Lower lobe of right lung (tissue), 2 donors: Measurements from ENCODE around the gene MTUS2. TPM values are rescaled to one million over a fixed set of nuclear protein-coding genes. Genes with fewer than 3 reads are reported as not detected.

Experiments used
- ATAC-seq, 2 donors: fragments of 200-7000 bp; cut with Tn5 transposase; one replicate each; pipeline ENCODE4 v1.9.1; 2020 to 2022; ENCODE audit warnings: mild to moderate bottlenecking in 2 of 2, moderate library complexity in 2 of 2
- DNase-seq: peaks from one replicate; pipeline ENCODE4 v3.0.0-alpha.2; 2020
- H3K27ac ChIP-seq: fragments of 200-600 bp; one replicate; pipeline ENCODE4 v1.8.0; 2022
- H3K27me3 ChIP-seq: fragments of 200-600 bp; one replicate; pipeline ENCODE4 v1.8.0; 2022; ENCODE audit warnings: low read depth
- H3K36me3 ChIP-seq: fragments of 200-600 bp; one replicate; pipeline ENCODE4 v1.8.0; 2022; ENCODE audit warnings: mild to moderate bottlenecking
- H3K4me1 ChIP-seq: fragments of 200-600 bp; one replicate; pipeline ENCODE4 v1.8.0; 2022
- H3K4me3 ChIP-seq: fragments of 200-600 bp; one replicate; pipeline ENCODE4 v1.8.0; 2022; ENCODE audit warnings: mild to moderate bottlenecking
- H3K9me3 ChIP-seq: fragments of 200-600 bp; one replicate; pipeline ENCODE4 v1.8.0; 2022
- CTCF ChIP-seq: fragments of 200-600 bp; IDR thresholded peaks from one replicate; pipeline ENCODE4 v1.8.0; 2022; ENCODE audit warnings: antibody characterized with exemption, mild to moderate bottlenecking
- intact Hi-C: fragments of 100-400 bp; cut with DNase I; formaldehyde crosslinking; loops from one replicate; pipeline ENCODE4 v1.11.0; 2022
- total RNA-seq: library from RNA; stranded (reverse); fragmentation: NEBNext Ultra II Directional; extraction: Animal tissue kit (Norgen Biotek cat#: 25700); gene quantifications from one replicate; pipeline ENCODE4 v1.2.1, GENCODE V29; 2021
- donor health status: DM: no; HTN: yes; CAD: no; lungs with severe emphysema.

MTUS2 gene
- total RNA-seq, 1 donor from 2014 or later = 0.21 TPM

GRCh38 chr13:29473166-29473565, 653.0 kb downstream of the MTUS2 start:
- Histone ChIP-seq H3K4me3 (no peak overlapping the region), H3K36me3 (no peaks in the 10 kb centered on the region), H3K27me3 (no peaks in the 10 kb centered on the region), H3K27ac (no peak overlapping the region), H3K9me3 (no peaks in the 10 kb centered on the region), H3K4me1 (no peaks in the 10 kb centered on the region)
- TF ChIP-seq CTCF = no peak
- intact Hi-C loops = no loop called here
- DNase-seq (no peak), ATAC-seq (no peak)

GRCh38 chr13:29474991-29475390, 654.9 kb downstream of the MTUS2 start:
- Histone ChIP-seq H3K4me3 (no peak overlapping the region), H3K4me1 (no peaks in the 10 kb centered on the region), H3K27me3 (no peaks in the 10 kb centered on the region), H3K36me3 (no peaks in the 10 kb centered on the region), H3K9me3 (no peaks in the 10 kb centered on the region), H3K27ac (no peak overlapping the region)
- ATAC-seq (no peak), DNase-seq (no peak)
- intact Hi-C loops = no loop called here
- TF ChIP-seq CTCF = no peak

GRCh38 chr13:29476046-29476445, 655.9 kb downstream of the MTUS2 start:
- intact Hi-C loops = no loop called here
- Histone ChIP-seq H3K36me3 (no peaks in the 10 kb centered on the region), H3K4me1 (no peaks in the 10 kb centered on the region), H3K27ac (no peak overlapping the region), H3K9me3 (no peaks in the 10 kb centered on the region), H3K4me3 (no peak overlapping the region), H3K27me3 (no peaks in the 10 kb centered on the region)
- DNase-seq (no peak), ATAC-seq (no peak)
- TF ChIP-seq CTCF = no peak

GRCh38 chr13:29479716-29480492, 659.8 kb downstream of the MTUS2 start:
- no peak overlapping the region for H3K27ac ChIP-seq
- no peaks in the 10 kb centered on the region for H3K27me3 ChIP-seq
- no peak for DNase-seq
- H3K4me1 ChIP-seq = no peaks in the 10 kb centered on the region
- no peak for TF ChIP-seq CTCF
- ATAC-seq = no peak
- H3K4me3 ChIP-seq = no peak overlapping the region
- H3K9me3 ChIP-seq = no peaks in the 10 kb centered on the region
- intact Hi-C loops = no loop called here
- no peaks in the 10 kb centered on the region for H3K36me3 ChIP-seq

GRCh38 chr13:29480893-29481525, 660.9 kb downstream of the MTUS2 start:
- Histone ChIP-seq H3K27ac (no peak overlapping the region), H3K36me3 (no peaks in the 10 kb centered on the region), H3K27me3 (no peaks in the 10 kb centered on the region), H3K4me1 (no peaks in the 10 kb centered on the region), H3K9me3 (no peaks in the 10 kb centered on the region), H3K4me3 (no peak overlapping the region)
- intact Hi-C loops = no loop called here
- no peak for TF ChIP-seq CTCF
- DNase-seq = no peak
- no peak for ATAC-seq
